NCI-H128 (cell line): ENCODE measurements around the gene DBF4.

ENCODE experiments used
- DNase-seq: peaks from one replicate; lab custom pipeline; 2025; ENCODE audit not compliant: unreplicated experiment; lab: John Stamatoyannopoulos, UW

The DBF4 gene

GRCh38 chr7:87948371-87948770 is 72.1 kb downstream of the DBF4 start:
- DNase-seq = no peak
